ENCODE results near the gene MRPL51.
"Not testable (repeated sequence)": the region's sequence is repeated elsewhere in the genome, so short reads cannot be mapped to it uniquely, and the experiment has no call there.

The MRPL51 gene

GRCh38 chr12:6488240-6488639 lies 4.8 kb downstream of the MRPL51 start:
- DNase-seq (ENCODE audit: low read depth) = no peak

GRCh38 chr12:6478416-6478815 lies 14.6 kb downstream of the MRPL51 start:
- no peak for DNase-seq (ENCODE audit: low read depth)

- DNase-seq (ENCODE audit: low read depth) = not testable (repeated sequence)
These were observed 15.3 kb downstream of the MRPL51 start for GRCh38 chr12:6477601-6478377.

- no peak for DNase-seq (ENCODE audit: low read depth)
These were observed 16.6 kb downstream of the MRPL51 start for GRCh38 chr12:6476489-6476888.

GRCh38 chr12:6475233-6475975 lies 17.7 kb downstream of the MRPL51 start:
- not testable (repeated sequence) for DNase-seq (ENCODE audit: low read depth)

GRCh38 chr12:6472491-6472890 lies 20.6 kb downstream of the MRPL51 start:
- no peak for DNase-seq (ENCODE audit: low read depth)

GRCh38 chr12:6471989-6472360 lies 21.1 kb downstream of the MRPL51 start:
- DNase-seq (ENCODE audit: low read depth) = no peak

- peak; percentile 95 for DNase-seq (ENCODE audit: low read depth)
These were observed 22.5 kb downstream of the MRPL51 start, which contains the start of gene VAMP1 for GRCh38 chr12:6470375-6471163. Gene VAMP1, minus strand, starts transcription at chr12:6470677. Its CDS starts 146 bp downstream, at chr12:6470531.

GRCh38 chr12:6469609-6470374 lies 23.3 kb downstream of the MRPL51 start:
- no peak for DNase-seq (ENCODE audit: low read depth)

GRCh38 chr12:6469092-6469491 lies 24.0 kb downstream of the MRPL51 start:
- no peak for DNase-seq (ENCODE audit: low read depth)

GRCh38 chr12:6468283-6468575 lies 24.8 kb downstream of the MRPL51 start:
- DNase-seq (ENCODE audit: low read depth) = no peak

- not testable (repeated sequence) for DNase-seq (ENCODE audit: low read depth)
These were observed 25.3 kb downstream of the MRPL51 start for GRCh38 chr12:6467571-6468282.

- not testable (repeated sequence) for DNase-seq (ENCODE audit: low read depth)
These were observed 26.3 kb downstream of the MRPL51 start for GRCh38 chr12:6466751-6467150.

GRCh38 chr12:6466184-6466573 lies 26.9 kb downstream of the MRPL51 start:
- no peak for DNase-seq (ENCODE audit: low read depth)

- no peak for DNase-seq (ENCODE audit: low read depth)
These were observed 27.4 kb downstream of the MRPL51 start for GRCh38 chr12:6465467-6466183.

GRCh38 chr12:6464531-6464930 lies 28.5 kb downstream of the MRPL51 start:
- DNase-seq (ENCODE audit: low read depth) = no peak

- no peak for DNase-seq (ENCODE audit: low read depth)
These were observed 29.2 kb downstream of the MRPL51 start for GRCh38 chr12:6463858-6464257.

GRCh38 chr12:6463216-6463615 lies 29.8 kb downstream of the MRPL51 start:
- no peak for DNase-seq (ENCODE audit: low read depth)

- DNase-seq (ENCODE audit: low read depth) = no peak
These were observed 30.6 kb downstream of the MRPL51 start for GRCh38 chr12:6462234-6462995.
